DOHH2 (cell line): ENCODE data around the gene ACACB.

Experiments
- CTCF ChIP-seq: fragments of 200-600 bp; sonication (generic); IDR thresholded peaks from one replicate; pipeline ENCODE4 v1.5.1; 2014; ENCODE audit warnings: antibody characterized with exemption, mild to moderate bottlenecking, low read depth, low read length; ENCODE audit not compliant: poor library complexity, severe bottlenecking
- EZH2phosphoT487 ChIP-seq: fragments of 200-600 bp; sonication (generic); IDR thresholded peaks from 2 replicates; pipeline ENCODE4 v1.6.1; 2017; ENCODE audit warnings: borderline replicate concordance, mild to moderate bottlenecking, antibody characterized with exemption, low read length, moderate library complexity, mixed read lengths

GRCh38 chr12:109240365-109240764 is 124.0 kb downstream of the ACACB start:
- TF ChIP-seq CTCF: no peak
- TF ChIP-seq EZH2phosphoT487: no peak
